ENCODE measurements around the gene OPA1. TPM values are rescaled to one million over a fixed set of nuclear protein-coding genes. Genes with fewer than 3 reads are reported as not detected.

The OPA1 gene
- total RNA-seq, 2 donors from 2014 or later = 20.8 to 45.8 TPM

DNA sequence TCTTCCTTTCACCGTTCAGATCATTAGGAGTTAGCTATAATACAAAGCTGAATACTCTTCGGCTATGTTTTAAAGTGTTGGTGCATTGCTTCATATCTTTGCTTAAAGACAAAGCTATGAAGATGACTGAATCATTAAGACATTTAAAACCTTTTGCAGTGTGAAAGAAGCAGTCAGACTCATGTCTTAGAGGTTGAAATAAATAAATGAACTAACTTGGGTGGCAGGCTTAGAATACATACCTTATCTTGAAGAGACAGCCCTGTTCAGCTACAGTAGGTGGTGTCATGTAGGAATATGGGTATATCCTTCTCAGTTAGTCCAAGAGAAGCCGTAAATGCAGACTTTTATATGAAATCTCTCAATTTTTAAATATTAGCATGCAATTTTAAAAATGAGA, 63.4 kb downstream of the OPA1 start:
- Histone ChIP-seq H3K27me3 (no peaks in the 10 kb centered on the region), H3K36me3 (replicated peaks in 1 of 2; ENCODE audit: insufficient read depth in 1 of 2, low read depth in 2 of 2) (peaks cover 0 to 21% of the 10 kb centered on the region in 2 donors), H3K4me1 (no peaks in the 10 kb centered on the region), H3K9me3 (no peaks in the 10 kb centered on the region), H3K4me3 (no peak overlapping the region), H3K27ac (no peak overlapping the region)
- intact Hi-C loops (cut with DNase I) = no loop called here
- DNase-seq = no peak
- no peak for ATAC-seq
- TF ChIP-seq, protein P1, sequence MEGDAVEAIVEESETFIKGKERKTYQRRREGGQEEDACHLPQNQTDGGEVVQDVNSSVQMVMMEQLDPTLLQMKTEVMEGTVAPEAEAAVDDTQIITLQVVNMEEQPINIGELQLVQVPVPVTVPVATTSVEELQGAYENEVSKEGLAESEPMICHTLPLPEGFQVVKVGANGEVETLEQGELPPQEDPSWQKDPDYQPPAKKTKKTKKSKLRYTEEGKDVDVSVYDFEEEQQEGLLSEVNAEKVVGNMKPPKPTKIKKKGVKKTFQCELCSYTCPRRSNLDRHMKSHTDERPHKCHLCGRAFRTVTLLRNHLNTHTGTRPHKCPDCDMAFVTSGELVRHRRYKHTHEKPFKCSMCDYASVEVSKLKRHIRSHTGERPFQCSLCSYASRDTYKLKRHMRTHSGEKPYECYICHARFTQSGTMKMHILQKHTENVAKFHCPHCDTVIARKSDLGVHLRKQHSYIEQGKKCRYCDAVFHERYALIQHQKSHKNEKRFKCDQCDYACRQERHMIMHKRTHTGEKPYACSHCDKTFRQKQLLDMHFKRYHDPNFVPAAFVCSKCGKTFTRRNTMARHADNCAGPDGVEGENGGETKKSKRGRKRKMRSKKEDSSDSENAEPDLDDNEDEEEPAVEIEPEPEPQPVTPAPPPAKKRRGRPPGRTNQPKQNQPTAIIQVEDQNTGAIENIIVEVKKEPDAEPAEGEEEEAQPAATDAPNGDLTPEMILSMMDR (IDR thresholded peaks at IDR 0.05) = no peak
- TF ChIP-seq POLR2A (IDR thresholded peaks at IDR 0.05) = no peak
- 80 to 96% methylated on average over 3 of the region's 3 CpGs for WGBS, 2 donors

DNA sequence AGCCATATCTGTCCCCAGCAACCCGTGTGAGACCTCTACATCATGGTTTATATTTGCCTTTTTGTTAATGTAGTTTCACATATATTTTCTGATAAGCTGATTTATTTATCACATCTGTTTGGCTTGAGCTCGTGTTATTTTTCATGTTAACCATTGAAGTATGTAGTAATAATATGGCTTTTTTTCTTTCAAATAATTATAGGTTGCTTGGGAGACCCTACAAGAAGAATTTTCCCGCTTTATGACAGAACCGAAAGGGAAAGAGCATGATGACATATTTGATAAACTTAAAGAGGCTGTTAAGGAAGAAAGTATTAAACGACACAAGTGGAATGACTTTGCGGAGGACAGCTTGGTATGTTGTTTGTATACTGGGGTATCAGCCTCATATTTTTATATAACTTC, 63.9 kb downstream of the OPA1 start:
- Histone ChIP-seq H3K4me1 (no peaks in the 10 kb centered on the region), H3K36me3 (replicated peaks in 1 of 2; ENCODE audit: insufficient read depth in 1 of 2, low read depth in 2 of 2) (peaks cover 0 to 21% of the 10 kb centered on the region in 2 donors), H3K9me3 (no peaks in the 10 kb centered on the region), H3K27me3 (no peaks in the 10 kb centered on the region), H3K27ac (no peak overlapping the region), H3K4me3 (no peak overlapping the region)
- 84 to 87% methylated on average over 6 of the region's 6 CpGs for WGBS, 2 donors
- intact Hi-C loops (cut with DNase I) = no loop called here
- no peak for TF ChIP-seq POLR2A (IDR thresholded peaks at IDR 0.05)
- TF ChIP-seq, protein P1 (IDR thresholded peaks at IDR 0.05) = no peak
- ATAC-seq (no peak), DNase-seq (no peak)

DNA sequence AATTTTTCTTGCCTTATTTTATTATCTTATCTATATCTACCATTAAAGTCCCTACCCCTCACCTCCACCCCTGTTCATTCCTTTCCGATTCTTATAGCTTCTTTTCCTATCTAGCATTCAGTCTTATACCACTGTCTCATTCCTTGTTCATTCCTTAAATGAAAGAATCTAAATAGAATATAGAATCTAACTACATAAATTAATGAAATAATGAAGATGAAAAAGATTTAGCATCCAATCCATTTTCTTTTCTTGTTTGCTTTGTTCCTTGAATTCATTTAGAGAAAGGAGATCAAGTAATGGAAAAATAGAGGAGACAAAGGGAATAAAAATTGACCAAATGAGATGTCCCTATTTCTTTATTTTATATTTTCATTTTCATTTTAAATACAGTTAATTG, 67.2 kb downstream of the OPA1 start:
- Histone ChIP-seq H3K9me3 (no peaks in the 10 kb centered on the region), H3K4me1 (no peaks in the 10 kb centered on the region), H3K27ac (no peak overlapping the region), H3K4me3 (no peak overlapping the region), H3K27me3 (no peaks in the 10 kb centered on the region), H3K36me3 (replicated peaks in 1 of 2; ENCODE audit: insufficient read depth in 1 of 2, low read depth in 2 of 2) (peaks cover 0 to 15% of the 10 kb centered on the region in 2 donors)
- no peak for DNase-seq
- TF ChIP-seq, protein P1 (IDR thresholded peaks at IDR 0.05) = no peak
- intact Hi-C loops (cut with DNase I) = loop anchor here (10.0 kb wide), 1 partner anchor 675 kb away; no protein-coding TSS in a partner anchor
- 83 to 92% methylated on average over 1 of the region's 1 CpG for WGBS, 2 donors
- no peak for ATAC-seq

DNA sequence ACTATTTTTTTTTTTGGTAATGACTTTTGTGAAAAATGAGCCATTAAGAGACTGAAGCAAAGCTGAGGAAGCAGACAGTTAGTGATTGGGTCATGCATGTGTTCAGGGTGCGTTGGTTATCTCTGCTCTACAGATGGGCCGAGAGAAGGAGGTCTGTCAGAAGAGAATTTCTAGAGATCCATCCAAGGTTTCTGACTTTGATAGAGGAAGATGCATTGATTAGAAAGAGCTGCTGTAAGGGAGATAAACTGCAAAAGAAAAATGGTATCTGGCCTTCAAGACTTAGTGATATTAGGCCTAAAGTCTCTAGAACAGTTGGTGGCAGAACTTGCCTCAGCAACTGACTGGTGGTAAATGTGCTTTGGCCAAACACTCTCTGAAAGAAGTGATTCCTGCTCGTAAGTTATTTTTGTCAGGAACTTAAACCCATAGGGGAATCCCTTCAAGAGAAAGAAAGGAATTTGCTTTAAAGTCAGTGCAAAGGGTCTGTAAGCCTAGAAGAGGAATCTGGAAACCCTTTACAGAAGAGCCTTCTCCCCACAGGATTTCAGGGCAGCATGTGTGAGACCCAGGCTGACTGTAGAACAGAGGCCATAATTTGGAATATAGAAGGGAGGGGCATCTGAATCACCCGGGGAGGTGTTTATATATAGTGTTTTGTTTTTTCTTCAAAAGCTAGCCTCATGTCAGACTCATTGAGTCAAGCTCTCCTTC, 67.8 kb downstream of the OPA1 start:
- Histone ChIP-seq H3K4me3 (no peak overlapping the region), H3K9me3 (no peaks in the 10 kb centered on the region), H3K4me1 (no peaks in the 10 kb centered on the region), H3K27me3 (no peaks in the 10 kb centered on the region), H3K27ac (no peak overlapping the region), H3K36me3 (replicated peaks in 1 of 2; ENCODE audit: insufficient read depth in 1 of 2, low read depth in 2 of 2) (peaks cover 0 to 12% of the 10 kb centered on the region in 2 donors)
- no peak for TF ChIP-seq POLR2A (IDR thresholded peaks at IDR 0.05)
- no peak for ATAC-seq
- 76 to 79% methylated on average over 4 of the region's 4 CpGs for WGBS, 2 donors
- intact Hi-C loops (cut with DNase I) = loop anchor here (10.0 kb wide), 1 partner anchor 674 kb away; no protein-coding TSS in a partner anchor
- DNase-seq = no peak

DNA sequence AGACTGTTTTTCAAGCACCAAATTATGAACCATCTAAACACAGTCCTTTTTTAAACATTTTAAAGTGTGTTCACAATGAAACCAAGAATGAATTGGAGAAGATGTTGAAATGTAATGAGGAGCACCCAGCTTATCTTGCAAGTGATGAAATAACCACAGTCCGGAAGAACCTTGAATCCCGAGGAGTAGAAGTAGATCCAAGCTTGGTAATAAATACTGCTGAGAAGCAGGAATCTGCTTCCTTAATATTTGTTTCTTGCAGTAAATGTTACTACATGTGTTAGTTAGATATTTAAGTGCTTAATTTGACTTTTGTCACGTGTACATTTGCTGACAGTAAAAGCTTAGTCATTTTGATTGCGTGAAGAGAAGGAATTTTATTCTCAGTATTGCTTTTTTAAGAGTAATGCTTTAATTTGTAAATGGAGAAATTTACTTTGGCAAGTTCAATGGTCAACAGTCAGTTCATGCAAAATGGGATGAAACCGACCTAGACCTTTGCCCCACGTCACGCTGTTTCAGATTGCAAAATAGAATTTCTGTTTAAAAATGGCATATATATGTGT, 69.8 kb downstream of the OPA1 start:
- TF ChIP-seq POLR2A (IDR thresholded peaks at IDR 0.05) = no peak
- TF ChIP-seq, protein P1 (IDR thresholded peaks at IDR 0.05) = no peak
- Histone ChIP-seq H3K27me3 (no peaks in the 10 kb centered on the region), H3K9me3 (no peaks in the 10 kb centered on the region), H3K4me3 (no peak overlapping the region), H3K27ac (no peak overlapping the region), H3K4me1 (no peaks in the 10 kb centered on the region), H3K36me3 (replicated peaks in 1 of 2; ENCODE audit: insufficient read depth in 1 of 2, low read depth in 2 of 2) (peaks cover 0 to 11% of the 10 kb centered on the region in 2 donors)
- ATAC-seq (no peak), DNase-seq (no peak)
- WGBS, 2 donors = 78 to 80% methylated on average over 7 of the region's 7 CpGs
- intact Hi-C loops (cut with DNase I) = loop anchor here (10.0 kb wide), 1 partner anchor 672 kb away; no protein-coding TSS in a partner anchor
